Measurements from ENCODE around the gene TIMM10. TPM values are rescaled to one million over a fixed set of nuclear protein-coding genes. Genes with fewer than 3 reads are reported as not detected.

Gene TIMM10, protein sequence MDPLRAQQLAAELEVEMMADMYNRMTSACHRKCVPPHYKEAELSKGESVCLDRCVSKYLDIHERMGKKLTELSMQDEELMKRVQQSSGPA
- polyA plus RNA-seq (2013, experiment 1 of 2) = 52.8 TPM
- polyA plus RNA-seq (2013, experiment 2 of 2) = 54.7 TPM

DNA sequence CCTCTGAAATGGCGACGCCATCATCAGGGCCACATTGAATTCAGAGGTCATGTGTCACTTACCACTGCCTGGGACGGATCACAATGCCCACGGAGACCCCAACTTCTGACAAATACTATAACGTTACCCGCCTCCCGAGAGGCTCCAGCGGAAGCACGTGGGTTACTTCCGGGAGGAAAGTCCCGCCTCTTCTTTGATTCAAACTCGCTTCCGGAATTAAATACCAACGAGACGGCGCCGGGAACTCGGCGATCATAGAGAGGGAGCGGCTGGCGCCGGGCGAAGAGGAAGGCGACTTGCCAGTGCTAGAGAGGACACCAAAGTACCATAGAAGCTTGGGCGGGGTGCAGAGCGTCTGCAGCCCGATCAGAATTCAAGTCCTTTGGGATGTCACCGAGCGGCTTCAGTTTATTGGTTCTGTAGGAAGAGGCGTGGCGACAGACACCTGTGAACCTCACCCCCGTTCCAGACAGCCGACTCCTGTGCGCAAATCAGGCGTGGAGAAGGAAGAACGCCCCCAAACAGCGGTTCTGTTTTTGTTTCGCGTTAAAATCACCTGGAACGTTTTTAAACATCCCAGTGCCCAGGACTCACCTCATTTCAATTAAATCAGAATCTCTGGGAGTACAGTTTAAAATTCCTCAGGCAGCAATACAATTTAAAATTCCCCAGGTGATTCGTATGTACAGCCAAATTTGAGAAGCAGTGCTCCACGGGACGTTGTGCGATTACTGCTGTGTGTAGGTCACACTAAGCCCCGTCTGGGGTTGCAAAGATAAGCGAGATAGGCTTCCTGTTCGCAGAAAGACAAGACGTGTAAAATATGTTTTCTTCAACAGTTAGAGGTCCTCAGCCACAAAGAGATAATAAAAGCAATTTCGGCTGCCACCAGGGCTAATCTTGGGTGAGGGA is at the start of gene TIMM10:
TIMM10 (minus strand) TSS at position 159 of the 912 bp plus-strand sequence. CDS start 565 bp downstream, outside the sequence.
- Histone ChIP-seq H3K14ac (ENCODE audit: low read length in 2 of 2) (no peak within 1 kb of the TSS), H3K4ac (ENCODE audit: low read depth in 1 of 2, low read length in 2 of 2) (peak within 1 kb of the TSS in 1 of 2 experiments; percentile 71), H3K4me3 (ENCODE audit: insufficient read depth in 1 of 2, low read depth in 1 of 2, low read length in 2 of 2) (peak within 1 kb of the TSS; percentile 72 to 96), H2BK15ac (ENCODE audit: low read depth, poor library complexity, severe bottlenecking) (peak within 1 kb of the TSS; percentile 73), H3K27ac (ENCODE audit: low read length, poor library complexity, severe bottlenecking) (peak within 1 kb of the TSS; percentile 23), H3K23ac (ENCODE audit: low read length in 2 of 2) (no peak within 1 kb of the TSS), H2AK5ac (ENCODE audit: low read length, severe bottlenecking) (peak within 1 kb of the TSS; percentile 2), H3K79me1 (replicated peaks; ENCODE audit: low read length, poor library complexity, severe bottlenecking) (peaks cover 19% of the 10 kb centered on the region), H3K36me3 (ENCODE audit: control insufficient read depth in 1 of 2, insufficient read depth in 2 of 2, low read depth in 1 of 2, low read length in 2 of 2) (peaks cover 8 to 14% of the 10 kb centered on the region in 2 experiments), H2BK5ac (ENCODE audit: low read depth, low read length, poor library complexity, severe bottlenecking) (no peak within 1 kb of the TSS), H4K8ac (ENCODE audit: low read length) (peak within 1 kb of the TSS; percentile 87), H2AFZ (ENCODE audit: low read depth, low read length) (peak within 1 kb of the TSS; percentile 69), H4K91ac (ENCODE audit: low read length) (peak within 1 kb of the TSS; percentile 25), H3K18ac (ENCODE audit: low read depth in 1 of 2, low read length in 2 of 2) (peak within 1 kb of the TSS in 1 of 2 experiments; percentile 83), H3K4me2 (ENCODE audit: low read length, poor library complexity, severe bottlenecking) (peak within 1 kb of the TSS; percentile 98), H3K9me3 (ENCODE audit: control insufficient read depth, low read length) (no peaks in the 10 kb centered on the region), H2BK120ac (ENCODE audit: low read depth, low read length) (no peak within 1 kb of the TSS), H3K27me3 (ENCODE audit: control insufficient read depth in 1 of 2, insufficient read depth in 1 of 2, low read length in 2 of 2) (peaks cover 0 to 9% of the 10 kb centered on the region in 2 experiments), H3K9ac (ENCODE audit: low read length) (peak within 1 kb of the TSS; percentile 94), H2BK12ac (ENCODE audit: low read length in 2 of 2) (peak within 1 kb of the TSS in 1 of 2 experiments; percentile 22), H3K4me1 (ENCODE audit: control insufficient read depth, insufficient read depth, low read depth, low read length) (peaks cover 6% of the 10 kb centered on the region)
- peak; percentile 94 for DNase-seq
- 2% methylated on average over 47 of the region's 49 CpGs for WGBS

- no peak overlapping the region for H4K8ac ChIP-seq (ENCODE audit: low read length)
- H3K4me1 ChIP-seq (ENCODE audit: control insufficient read depth, insufficient read depth, low read depth, low read length) = peaks cover 3% of the 10 kb centered on the region
- no peaks in the 10 kb centered on the region for H3K79me1 ChIP-seq (replicated peaks; ENCODE audit: low read length, poor library complexity, severe bottlenecking)
- no peak overlapping the region for H2BK12ac ChIP-seq (ENCODE audit: low read length in 2 of 2)
- H3K23ac ChIP-seq (ENCODE audit: low read length in 2 of 2) = no peak overlapping the region
- H4K91ac ChIP-seq (ENCODE audit: low read length) = no peak overlapping the region
- H3K36me3 ChIP-seq (ENCODE audit: control insufficient read depth in 1 of 2, insufficient read depth in 2 of 2, low read depth in 1 of 2, low read length in 2 of 2) = no peaks in the 10 kb centered on the region
- peaks cover 3 to 5% of the 10 kb centered on the region in 2 experiments for H3K27me3 ChIP-seq (ENCODE audit: control insufficient read depth in 1 of 2, insufficient read depth in 1 of 2, low read length in 2 of 2)
- H3K4me2 ChIP-seq (ENCODE audit: low read length, poor library complexity, severe bottlenecking) = no peak overlapping the region
- H3K9me3 ChIP-seq (ENCODE audit: control insufficient read depth, low read length) = no peaks in the 10 kb centered on the region
- WGBS = 59% methylated on average over 4 of the region's 4 CpGs
- H3K9ac ChIP-seq (ENCODE audit: low read length) = no peak overlapping the region
- no peak overlapping the region for H2BK120ac ChIP-seq (ENCODE audit: low read depth, low read length)
- no peak overlapping the region for H2AFZ ChIP-seq (ENCODE audit: low read depth, low read length)
- H2BK5ac ChIP-seq (ENCODE audit: low read depth, low read length, poor library complexity, severe bottlenecking) = no peak overlapping the region
- H2BK15ac ChIP-seq (ENCODE audit: low read depth, poor library complexity, severe bottlenecking) = no peak overlapping the region
- no peak overlapping the region for H3K14ac ChIP-seq (ENCODE audit: low read length in 2 of 2)
- no peak overlapping the region for H3K4ac ChIP-seq (ENCODE audit: low read depth in 1 of 2, low read length in 2 of 2)
- DNase-seq = no peak
- no peak overlapping the region for H3K27ac ChIP-seq (ENCODE audit: low read length, poor library complexity, severe bottlenecking)
- H3K4me3 ChIP-seq (ENCODE audit: insufficient read depth in 1 of 2, low read depth in 1 of 2, low read length in 2 of 2) = no peak overlapping the region
- no peak overlapping the region for H2AK5ac ChIP-seq (ENCODE audit: low read length, severe bottlenecking)
- no peak overlapping the region for H3K18ac ChIP-seq (ENCODE audit: low read depth in 1 of 2, low read length in 2 of 2)
Measured at GRCh38 chr11:57574061-57574460, 43.5 kb upstream of the TIMM10 start.

DNA sequence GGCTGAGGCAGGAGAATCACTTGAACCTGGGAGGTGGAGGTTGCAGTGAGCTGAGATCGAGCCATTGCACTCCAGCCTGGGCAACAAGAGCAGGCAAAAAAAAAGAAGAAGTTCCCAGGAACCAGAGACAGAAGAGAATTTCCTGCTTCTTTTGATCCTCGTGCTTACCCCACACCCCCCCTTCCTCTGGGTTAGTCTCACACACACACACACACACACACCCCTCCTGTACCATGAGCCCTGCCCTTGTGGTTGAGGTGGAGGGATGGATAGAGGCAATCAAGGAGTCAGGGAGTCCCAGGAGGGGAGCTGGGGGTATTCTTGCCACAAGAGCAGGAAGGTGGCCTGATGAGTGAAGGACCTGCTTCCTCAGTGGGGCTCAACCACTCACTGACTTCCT is 41.1 kb upstream of the TIMM10 start:
- Histone ChIP-seq H3K18ac (ENCODE audit: low read depth in 1 of 2, low read length in 2 of 2) (no peak overlapping the region), H3K27me3 (ENCODE audit: control insufficient read depth in 1 of 2, insufficient read depth in 1 of 2, low read length in 2 of 2) (peaks cover 3 to 5% of the 10 kb centered on the region in 2 experiments), H3K9ac (ENCODE audit: low read length) (no peak overlapping the region), H3K4ac (ENCODE audit: low read depth in 1 of 2, low read length in 2 of 2) (no peak overlapping the region), H2BK12ac (ENCODE audit: low read length in 2 of 2) (peak overlapping the region in 1 of 2 experiments; percentile 10), H3K79me1 (replicated peaks; ENCODE audit: low read length, poor library complexity, severe bottlenecking) (no peaks in the 10 kb centered on the region), H2AK5ac (ENCODE audit: low read length, severe bottlenecking) (no peak overlapping the region), H3K4me3 (ENCODE audit: insufficient read depth in 1 of 2, low read depth in 1 of 2, low read length in 2 of 2) (no peak overlapping the region), H3K23ac (ENCODE audit: low read length in 2 of 2) (no peak overlapping the region), H3K36me3 (ENCODE audit: control insufficient read depth in 1 of 2, insufficient read depth in 2 of 2, low read depth in 1 of 2, low read length in 2 of 2) (no peaks in the 10 kb centered on the region), H2BK15ac (ENCODE audit: low read depth, poor library complexity, severe bottlenecking) (no peak overlapping the region), H3K9me3 (ENCODE audit: control insufficient read depth, low read length) (no peaks in the 10 kb centered on the region), H2AFZ (ENCODE audit: low read depth, low read length) (no peak overlapping the region), H3K27ac (ENCODE audit: low read length, poor library complexity, severe bottlenecking) (no peak overlapping the region), H4K8ac (ENCODE audit: low read length) (no peak overlapping the region), H2BK5ac (ENCODE audit: low read depth, low read length, poor library complexity, severe bottlenecking) (no peak overlapping the region), H3K4me2 (ENCODE audit: low read length, poor library complexity, severe bottlenecking) (no peak overlapping the region), H2BK120ac (ENCODE audit: low read depth, low read length) (no peak overlapping the region), H3K4me1 (ENCODE audit: control insufficient read depth, insufficient read depth, low read depth, low read length) (peaks cover 10% of the 10 kb centered on the region), H4K91ac (ENCODE audit: low read length) (no peak overlapping the region), H3K14ac (ENCODE audit: low read length in 2 of 2) (no peak overlapping the region)
- DNase-seq = no peak
- WGBS = no CpG with 5 or more reads among the region's 2 CpGs

DNA sequence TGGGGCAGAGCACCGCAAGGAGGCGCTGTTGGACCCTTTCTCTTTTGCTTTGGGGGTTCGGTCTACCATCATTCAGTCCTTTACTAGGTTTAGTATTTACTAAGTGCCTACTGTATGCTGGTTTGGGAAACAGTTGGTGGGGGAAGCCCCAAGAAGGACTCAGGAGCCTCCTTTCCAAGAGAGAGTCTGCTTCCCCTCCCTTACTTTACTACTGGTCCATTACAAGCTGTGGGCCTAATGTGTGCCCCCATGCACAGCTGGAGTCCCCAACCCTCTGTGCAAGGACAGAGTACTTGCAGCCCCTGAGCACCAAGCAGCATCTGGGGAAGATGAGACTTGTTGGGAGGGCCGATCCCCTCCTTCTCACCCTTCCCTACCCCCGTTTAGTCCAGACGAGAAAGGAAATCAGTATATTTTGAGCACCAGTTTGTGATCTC is 37.8 kb upstream of the TIMM10 start:
- Histone ChIP-seq H3K9me3 (ENCODE audit: control insufficient read depth, low read length) (no peaks in the 10 kb centered on the region), H3K27me3 (ENCODE audit: control insufficient read depth in 1 of 2, insufficient read depth in 1 of 2, low read length in 2 of 2) (no peaks in the 10 kb centered on the region), H3K23ac (ENCODE audit: low read length in 2 of 2) (no peak overlapping the region), H3K4me3 (ENCODE audit: insufficient read depth in 1 of 2, low read depth in 1 of 2, low read length in 2 of 2) (peak overlapping the region; percentile 85 to 90), H2AFZ (ENCODE audit: low read depth, low read length) (no peak overlapping the region), H3K18ac (ENCODE audit: low read depth in 1 of 2, low read length in 2 of 2) (peak overlapping the region; percentile 5 to 84), H3K4ac (ENCODE audit: low read depth in 1 of 2, low read length in 2 of 2) (peak overlapping the region; percentile 21 to 91), H4K8ac (ENCODE audit: low read length) (peak overlapping the region; percentile 91), H2BK5ac (ENCODE audit: low read depth, low read length, poor library complexity, severe bottlenecking) (no peak overlapping the region), H2BK120ac (ENCODE audit: low read depth, low read length) (peak overlapping the region; percentile 74), H3K14ac (ENCODE audit: low read length in 2 of 2) (no peak overlapping the region), H3K36me3 (ENCODE audit: control insufficient read depth in 1 of 2, insufficient read depth in 2 of 2, low read depth in 1 of 2, low read length in 2 of 2) (no peaks in the 10 kb centered on the region), H3K9ac (ENCODE audit: low read length) (peak overlapping the region; percentile 86), H3K4me1 (ENCODE audit: control insufficient read depth, insufficient read depth, low read depth, low read length) (peaks cover 12% of the 10 kb centered on the region), H2BK12ac (ENCODE audit: low read length in 2 of 2) (peak overlapping the region; percentile 27 to 93), H2BK15ac (ENCODE audit: low read depth, poor library complexity, severe bottlenecking) (no peak overlapping the region), H3K27ac (ENCODE audit: low read length, poor library complexity, severe bottlenecking) (no peak overlapping the region), H2AK5ac (ENCODE audit: low read length, severe bottlenecking) (no peak overlapping the region), H3K79me1 (replicated peaks; ENCODE audit: low read length, poor library complexity, severe bottlenecking) (peaks cover 2% of the 10 kb centered on the region), H4K91ac (ENCODE audit: low read length) (peak overlapping the region; percentile 85), H3K4me2 (ENCODE audit: low read length, poor library complexity, severe bottlenecking) (peak overlapping the region; percentile 97)
- WGBS = 67% methylated on average over 3 of the region's 6 CpGs
- DNase-seq = peak; percentile 85

Measured in mesenchymal stem cell (in vitro differentiated cells and primary cell).